HS-27A (cell line): ENCODE measurements around the gene SLBP.

Source experiments
- DNase-seq: peaks from one replicate; pipeline ENCODE4 v3.0.0-alpha.2; 2012; ENCODE audit warnings: low read depth, missing footprints

Gene SLBP

DNA sequence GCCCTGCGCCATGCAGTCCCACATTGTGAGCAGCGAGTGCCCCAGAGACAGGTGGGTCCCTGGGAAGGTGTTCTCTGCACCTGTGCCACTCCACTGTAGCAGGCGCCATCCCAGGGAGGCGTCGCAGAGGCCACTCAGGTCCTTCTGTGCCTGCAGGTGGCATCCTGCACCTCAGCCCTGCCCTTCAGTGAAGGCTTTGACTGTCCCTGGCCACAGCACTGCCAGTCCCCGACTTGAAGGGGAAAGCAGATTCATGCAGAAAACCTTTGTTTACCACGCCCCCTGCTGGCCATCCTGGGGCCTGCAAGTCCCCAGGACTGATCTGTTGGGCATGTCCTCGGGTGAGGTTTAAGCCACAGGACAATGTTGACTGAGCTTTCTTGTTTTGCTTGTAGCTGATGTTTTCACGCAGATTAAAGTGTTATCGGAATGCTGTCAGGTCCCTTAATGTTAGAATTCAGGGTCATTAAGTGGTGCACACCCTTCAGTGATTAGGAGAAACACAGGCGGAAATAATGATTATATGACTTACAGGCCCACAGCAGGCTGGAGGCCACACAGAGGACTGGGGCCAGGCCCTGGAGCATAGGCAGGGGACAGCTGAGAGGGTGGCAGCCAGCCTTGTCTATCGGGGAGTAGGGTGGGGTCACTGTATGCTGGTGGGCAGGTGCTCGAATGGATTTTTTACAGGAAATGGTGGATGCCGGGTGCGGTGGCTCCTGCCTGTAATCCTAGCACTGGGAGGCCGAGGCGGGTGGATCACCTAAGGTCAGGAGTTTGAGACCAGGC is 14.2 kb upstream of the SLBP start:
- no peak for DNase-seq

GRCh38 chr4:1725521-1725920 is 13.4 kb upstream of the SLBP start:
- no peak for DNase-seq

DNA sequence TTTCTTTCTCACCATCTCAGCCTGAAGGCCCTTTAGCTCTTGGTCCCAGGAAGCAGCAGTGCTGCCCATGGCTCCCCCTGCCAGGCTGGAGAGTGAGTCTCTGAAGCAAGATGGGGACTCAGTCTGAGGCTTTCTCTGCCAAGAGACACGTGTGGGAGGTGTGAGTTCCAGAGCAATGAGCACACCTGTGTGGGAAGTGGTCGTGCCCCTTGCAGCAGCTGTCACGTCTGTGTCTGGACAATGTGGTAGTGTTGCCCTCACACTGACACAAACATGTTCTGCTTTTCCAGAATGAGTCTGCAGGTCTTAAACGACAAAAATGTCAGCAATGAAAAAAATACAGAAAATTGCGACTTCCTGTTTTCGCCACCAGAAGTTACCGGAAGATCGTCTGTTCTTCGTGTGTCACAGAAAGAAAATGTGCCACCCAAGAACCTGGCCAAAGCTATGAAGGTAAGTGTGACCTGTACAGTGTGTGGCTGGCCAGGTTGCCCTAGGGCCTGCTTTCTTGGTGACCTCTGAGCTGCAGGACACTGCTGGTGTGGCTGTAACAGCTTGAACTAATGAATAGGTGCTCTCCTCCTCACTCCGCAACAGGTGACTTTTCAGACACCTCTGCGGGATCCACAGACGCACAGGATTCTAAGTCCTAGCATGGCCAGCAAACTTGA is 11.1 kb upstream of the SLBP start:
- no peak for DNase-seq

- DNase-seq: no peak
These were observed 10.5 kb upstream of the SLBP start for GRCh38 chr4:1722551-1723118.

GRCh38 chr4:1721666-1722550 is 9.8 kb upstream of the SLBP start:
- DNase-seq: no peak

DNA sequence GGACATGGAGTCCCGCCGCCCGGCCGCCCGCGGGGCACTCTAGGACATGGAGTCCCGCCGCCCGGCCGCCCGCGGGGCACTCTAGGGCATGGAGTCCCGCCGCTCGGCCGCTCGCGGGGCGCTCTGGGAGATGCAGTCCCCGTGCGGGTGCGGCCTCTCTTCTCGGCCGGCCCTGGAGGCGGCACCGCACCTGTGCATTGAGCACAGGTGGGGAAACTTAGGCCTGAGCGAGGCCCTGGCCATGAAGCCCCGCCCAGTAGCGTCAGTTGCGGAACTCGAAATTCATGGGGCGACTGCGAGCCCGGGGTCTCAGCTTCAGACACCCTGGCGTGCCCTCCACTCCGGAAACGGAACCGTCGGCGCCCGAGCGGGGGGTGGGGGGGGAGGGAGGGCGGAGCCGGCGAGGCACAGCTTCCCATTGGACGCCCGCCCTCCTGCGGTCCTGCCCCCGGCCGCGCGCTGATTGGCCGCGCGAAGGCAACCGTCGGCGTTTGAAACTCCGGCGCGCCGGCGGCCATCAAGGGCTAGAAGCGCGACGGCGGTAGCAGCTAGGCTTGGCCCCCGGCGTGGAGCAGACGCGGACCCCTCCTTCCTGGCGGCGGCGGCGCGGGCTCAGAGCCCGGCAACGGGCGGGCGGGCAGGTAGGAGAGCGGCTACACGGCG is 9.0 kb upstream of the SLBP start, which contains the start of the genes TACC3 and TMEM129:
TACC3 (plus strand) TSS at position 519 of the 663 bp plus-strand sequence. CDS start 1,901 bp downstream, outside the sequence.
TMEM129 (minus strand) TSS at position 321 of the 663 bp plus-strand sequence. CDS start 486 bp downstream, outside the sequence.
- peak; percentile 78 for DNase-seq

DNA sequence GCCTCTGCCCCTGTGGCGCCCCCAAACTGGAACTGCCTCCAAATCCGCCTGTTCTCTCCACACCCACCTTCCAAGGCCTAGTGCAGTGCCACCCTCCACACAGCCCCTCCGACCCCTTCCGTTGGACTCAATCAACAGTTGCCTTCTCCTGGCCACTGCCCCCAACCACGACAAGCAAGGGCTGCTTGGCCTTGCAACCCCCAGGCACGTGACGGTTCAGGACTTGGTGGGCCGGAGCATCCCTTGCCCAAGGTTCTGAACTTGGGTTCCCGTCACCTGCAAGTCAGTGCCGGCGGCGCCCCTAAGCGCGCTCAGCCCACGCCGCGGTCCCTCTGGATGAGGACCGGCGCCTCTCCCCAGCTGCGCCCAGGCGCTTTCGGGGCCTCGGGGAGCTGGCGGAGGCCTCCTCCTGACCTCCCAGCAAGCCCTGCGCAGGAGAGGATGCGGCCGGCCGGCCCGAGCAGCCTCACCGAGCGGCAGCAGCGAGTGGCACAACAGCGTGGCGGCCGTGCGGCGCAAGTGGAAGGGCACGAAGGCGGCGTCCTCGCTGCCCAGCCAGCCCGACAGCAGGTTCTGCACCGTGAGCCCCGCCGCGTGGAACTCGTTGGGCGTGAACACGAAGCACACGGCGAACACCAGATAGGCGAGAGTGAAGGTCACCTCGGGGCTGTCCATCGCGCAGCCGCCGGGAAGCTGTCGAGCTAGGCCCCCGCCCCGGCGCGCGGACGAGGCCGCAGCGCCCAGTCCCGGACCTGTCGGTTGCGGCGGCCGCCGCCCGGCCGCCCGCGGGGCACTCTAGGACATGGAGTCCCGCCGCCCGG is 8.3 kb upstream of the SLBP start:
- DNase-seq: no peak

DNA sequence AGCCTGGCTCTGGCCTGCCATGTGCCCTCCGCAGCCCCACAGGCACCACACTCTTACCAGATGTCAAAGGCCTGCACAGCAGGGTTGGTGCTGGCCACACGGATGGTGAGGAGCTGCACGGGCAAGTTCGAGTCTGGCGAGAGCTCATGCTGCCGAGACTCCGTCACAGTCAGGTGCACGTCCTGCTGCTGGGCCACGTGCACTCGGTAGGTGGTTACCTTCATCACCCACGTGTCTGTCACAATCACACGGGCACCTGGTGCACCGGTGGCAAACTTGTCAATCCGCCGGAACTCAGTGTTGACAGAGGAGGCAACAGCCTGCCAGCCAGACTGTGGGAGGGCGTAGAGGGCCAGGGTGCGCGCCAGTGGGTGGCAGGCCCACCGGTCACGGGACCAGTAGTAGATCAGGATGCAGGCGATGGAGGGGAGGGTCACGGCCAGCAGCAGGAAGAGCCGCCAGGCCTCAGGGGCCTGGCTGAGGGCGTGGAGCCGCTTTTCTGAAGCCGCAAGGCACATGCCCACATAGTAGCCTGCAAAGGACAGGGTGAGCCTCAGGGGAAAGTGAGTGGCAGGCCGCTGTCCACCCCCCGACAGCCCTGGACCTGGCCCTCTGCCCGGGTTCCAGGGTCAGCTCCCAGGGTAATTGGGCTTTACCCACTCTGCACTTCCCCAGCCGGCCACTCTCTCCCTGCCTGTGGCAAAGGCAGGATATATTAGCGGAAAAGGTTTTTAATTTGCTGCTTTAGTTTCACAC is 6.2 kb upstream of the SLBP start:
- DNase-seq: no peak

GRCh38 chr4:1717129-1718094 is 5.3 kb upstream of the SLBP start:
- no peak for DNase-seq

GRCh38 chr4:1716065-1716945 is 4.2 kb upstream of the SLBP start:
- DNase-seq: no peak

GRCh38 chr4:1715002-1715758 is 3.1 kb upstream of the SLBP start:
- no peak for DNase-seq

DNA sequence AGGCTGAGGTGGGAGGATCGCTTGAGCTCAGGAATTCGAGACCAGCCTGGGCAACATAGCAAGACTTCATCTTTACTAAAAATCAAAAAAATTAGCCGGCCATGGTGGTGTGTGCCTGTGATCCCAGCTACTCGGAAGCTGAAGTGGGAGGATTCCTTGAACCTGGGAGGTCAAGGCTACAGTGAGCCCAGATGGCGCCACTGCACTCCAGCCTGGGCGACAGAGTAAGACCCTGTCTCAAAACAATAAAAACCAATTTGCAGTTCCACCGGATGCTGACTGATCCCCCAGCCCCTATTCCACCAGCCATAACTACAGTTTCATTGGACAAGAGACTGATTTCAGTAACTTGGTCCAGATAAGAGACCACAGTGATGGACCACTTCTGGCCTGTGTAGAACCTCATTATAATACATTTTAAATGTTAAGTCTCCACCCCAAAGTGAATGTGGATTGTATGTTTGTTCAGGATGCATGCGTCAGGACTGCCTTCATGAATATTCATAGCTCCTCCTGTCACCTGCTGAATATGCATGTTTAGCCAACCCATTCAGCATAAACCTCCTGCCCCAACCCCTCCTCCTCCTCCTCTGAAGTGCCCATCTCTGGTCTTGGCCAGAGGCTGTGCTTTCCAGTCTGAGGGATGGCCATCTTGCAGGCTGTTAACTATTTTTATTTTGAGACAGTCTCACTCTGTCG is 2.3 kb upstream of the SLBP start:
- no peak for DNase-seq

GRCh38 chr4:1713003-1713851 is 1.1 kb upstream of the SLBP start:
- DNase-seq: no peak

GRCh38 chr4:1711571-1712215 is 426 bp downstream of the SLBP start:
- DNase-seq: no peak
